Measurements from ENCODE around the gene SV2C. TPM values are rescaled to one million over a fixed set of nuclear protein-coding genes. Genes with fewer than 3 reads are reported as not detected.
"Not testable (repeated sequence)": the region's sequence is repeated elsewhere in the genome, so short reads cannot be mapped to it uniquely, and the experiment has no call there.

The SV2C gene
- total and polyA plus RNA-seq, 9 donors = under 0.01 to 0.09 (median 0.03) TPM; not detected in 1

GRCh38 chr5:76242155-76242554 lies 159.0 kb downstream of the SV2C start:
- WGBS (ENCODE audit: insufficient coverage) = 94% methylated on average over 15 of the region's 22 CpGs
- not testable (repeated sequence) for H3K9me3 ChIP-seq (replicated peaks; ENCODE audit: control insufficient read depth, low read depth, low read length); H3K36me3 ChIP-seq (ENCODE audit: control insufficient read depth, insufficient read depth, low read length)

GRCh38 chr5:76245590-76245989 lies 162.4 kb downstream of the SV2C start:
- Histone ChIP-seq H3K4me1 (ENCODE audit: control insufficient read depth, insufficient read depth, low read length) (no peaks in the 10 kb centered on the region), H3K36me3 (ENCODE audit: control insufficient read depth, insufficient read depth, low read length) (no peaks in the 10 kb centered on the region), H3K27me3 (ENCODE audit: control insufficient read depth, insufficient read depth, low read length) (no peaks in the 10 kb centered on the region), H3K4me3 (ENCODE audit: low read length) (no peak overlapping the region), H3K27ac (ENCODE audit: low read length) (no peak overlapping the region), H3K9me3 (replicated peaks; ENCODE audit: control insufficient read depth, low read depth, low read length) (no peaks in the 10 kb centered on the region)
- no peak for DNase-seq
- no CpG with 5 or more reads among the region's 3 CpGs for WGBS (ENCODE audit: insufficient coverage)

More at GRCh38 chr5:76242155-76242554, 159.0 kb downstream of the SV2C start:
- H3K27me3 ChIP-seq (ENCODE audit: control insufficient read depth, insufficient read depth, low read length); H3K4me1 ChIP-seq (ENCODE audit: control insufficient read depth, insufficient read depth, low read length); DNase-seq; H3K4me3 ChIP-seq (ENCODE audit: low read length); H3K27ac ChIP-seq (ENCODE audit: low read length): not testable (repeated sequence)

GRCh38 chr5:76249621-76250020 lies 166.4 kb downstream of the SV2C start:
- Histone ChIP-seq H3K4me1 (ENCODE audit: control insufficient read depth, insufficient read depth, low read length) (no peaks in the 10 kb centered on the region), H3K4me3 (ENCODE audit: low read length) (no peak overlapping the region), H3K27ac (ENCODE audit: low read length) (no peak overlapping the region), H3K36me3 (ENCODE audit: control insufficient read depth, insufficient read depth, low read length) (no peaks in the 10 kb centered on the region), H3K9me3 (replicated peaks; ENCODE audit: control insufficient read depth, low read depth, low read length) (no peaks in the 10 kb centered on the region), H3K27me3 (ENCODE audit: control insufficient read depth, insufficient read depth, low read length) (no peaks in the 10 kb centered on the region)
- WGBS (ENCODE audit: insufficient coverage) = no CpG with 5 or more reads among the region's 7 CpGs
- no peak for DNase-seq

DNA sequence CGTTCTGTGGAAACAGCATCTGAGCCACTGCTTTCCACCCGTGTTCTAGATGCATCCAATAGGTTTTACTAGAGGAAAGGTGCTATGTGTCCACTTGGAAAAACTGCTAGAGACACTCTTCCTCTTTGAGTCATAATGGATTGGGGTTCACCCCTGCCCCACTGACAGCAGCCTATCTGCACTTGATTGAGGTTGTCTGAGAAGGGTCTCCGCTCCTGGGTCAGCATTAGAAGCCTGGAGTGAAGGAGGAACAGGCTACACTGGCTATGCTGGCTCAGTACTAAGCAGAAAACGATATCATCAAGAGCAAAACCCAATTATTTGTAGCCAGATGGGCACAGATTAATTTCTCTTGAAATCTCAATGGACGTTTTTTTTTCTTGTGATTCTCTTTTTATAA lies 167.3 kb downstream of the SV2C start:
- WGBS (ENCODE audit: insufficient coverage) = no CpG with 5 or more reads among the region's 5 CpGs
- Histone ChIP-seq H3K4me1 (ENCODE audit: control insufficient read depth, insufficient read depth, low read length) (no peaks in the 10 kb centered on the region), H3K9me3 (replicated peaks; ENCODE audit: control insufficient read depth, low read depth, low read length) (no peaks in the 10 kb centered on the region), H3K27me3 (ENCODE audit: control insufficient read depth, insufficient read depth, low read length) (no peaks in the 10 kb centered on the region), H3K27ac (ENCODE audit: low read length) (no peak overlapping the region), H3K4me3 (ENCODE audit: low read length) (no peak overlapping the region), H3K36me3 (ENCODE audit: control insufficient read depth, insufficient read depth, low read length) (no peaks in the 10 kb centered on the region)
- no peak for DNase-seq

GRCh38 chr5:76251656-76252055 lies 168.5 kb downstream of the SV2C start:
- no peaks in the 10 kb centered on the region for H3K9me3 ChIP-seq (replicated peaks; ENCODE audit: control insufficient read depth, low read depth, low read length)
- H3K4me3 ChIP-seq (ENCODE audit: low read length) = no peak overlapping the region
- H3K27ac ChIP-seq (ENCODE audit: low read length) = no peak overlapping the region
- WGBS (ENCODE audit: insufficient coverage) = no CpG with 5 or more reads among the region's 2 CpGs
- peaks cover 4% of the 10 kb centered on the region for H3K4me1 ChIP-seq (ENCODE audit: control insufficient read depth, insufficient read depth, low read length)
- H3K27me3 ChIP-seq (ENCODE audit: control insufficient read depth, insufficient read depth, low read length) = no peaks in the 10 kb centered on the region
- no peak for DNase-seq
- no peaks in the 10 kb centered on the region for H3K36me3 ChIP-seq (ENCODE audit: control insufficient read depth, insufficient read depth, low read length)

DNA sequence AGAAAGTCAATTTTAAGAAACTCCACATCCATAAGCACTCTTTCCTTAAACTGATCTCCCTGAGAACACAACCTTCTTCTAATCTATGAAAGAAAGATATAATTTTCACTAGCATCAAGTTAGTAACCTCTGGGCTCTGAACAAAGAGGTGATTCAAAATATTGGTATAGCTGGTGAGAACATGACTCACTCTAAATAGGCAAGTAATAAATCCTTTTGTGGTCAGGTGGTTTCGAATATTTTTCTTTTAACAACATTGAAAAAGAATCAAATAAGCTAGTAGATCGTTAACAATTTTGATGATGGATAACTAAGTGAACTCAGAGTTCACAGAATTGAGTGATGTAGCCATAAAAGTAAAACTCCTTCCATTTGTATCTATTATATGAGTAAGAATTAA lies 169.3 kb downstream of the SV2C start:
- WGBS (ENCODE audit: insufficient coverage) = no CpG with 5 or more reads among the region's 2 CpGs
- Histone ChIP-seq H3K4me1 (ENCODE audit: control insufficient read depth, insufficient read depth, low read length) (peaks cover 4% of the 10 kb centered on the region), H3K9me3 (replicated peaks; ENCODE audit: control insufficient read depth, low read depth, low read length) (no peaks in the 10 kb centered on the region), H3K36me3 (ENCODE audit: control insufficient read depth, insufficient read depth, low read length) (no peaks in the 10 kb centered on the region), H3K27ac (ENCODE audit: low read length) (no peak overlapping the region), H3K4me3 (ENCODE audit: low read length) (no peak overlapping the region), H3K27me3 (ENCODE audit: control insufficient read depth, insufficient read depth, low read length) (no peaks in the 10 kb centered on the region)
- DNase-seq = no peak

GRCh38 chr5:76256116-76256889 lies 173.1 kb downstream of the SV2C start:
- peaks cover 4% of the 10 kb centered on the region for H3K4me1 ChIP-seq (ENCODE audit: control insufficient read depth, insufficient read depth, low read length)
- peak; percentile 84 for DNase-seq
- no CpG with 5 or more reads among the region's 8 CpGs for WGBS (ENCODE audit: insufficient coverage)
- H3K36me3 ChIP-seq (ENCODE audit: control insufficient read depth, insufficient read depth, low read length) = no peaks in the 10 kb centered on the region
- no peak overlapping the region for H3K4me3 ChIP-seq (ENCODE audit: low read length)
- no peaks in the 10 kb centered on the region for H3K9me3 ChIP-seq (replicated peaks; ENCODE audit: control insufficient read depth, low read depth, low read length)
- H3K27me3 ChIP-seq (ENCODE audit: control insufficient read depth, insufficient read depth, low read length) = no peaks in the 10 kb centered on the region
- no peak overlapping the region for H3K27ac ChIP-seq (ENCODE audit: low read length)

DNA sequence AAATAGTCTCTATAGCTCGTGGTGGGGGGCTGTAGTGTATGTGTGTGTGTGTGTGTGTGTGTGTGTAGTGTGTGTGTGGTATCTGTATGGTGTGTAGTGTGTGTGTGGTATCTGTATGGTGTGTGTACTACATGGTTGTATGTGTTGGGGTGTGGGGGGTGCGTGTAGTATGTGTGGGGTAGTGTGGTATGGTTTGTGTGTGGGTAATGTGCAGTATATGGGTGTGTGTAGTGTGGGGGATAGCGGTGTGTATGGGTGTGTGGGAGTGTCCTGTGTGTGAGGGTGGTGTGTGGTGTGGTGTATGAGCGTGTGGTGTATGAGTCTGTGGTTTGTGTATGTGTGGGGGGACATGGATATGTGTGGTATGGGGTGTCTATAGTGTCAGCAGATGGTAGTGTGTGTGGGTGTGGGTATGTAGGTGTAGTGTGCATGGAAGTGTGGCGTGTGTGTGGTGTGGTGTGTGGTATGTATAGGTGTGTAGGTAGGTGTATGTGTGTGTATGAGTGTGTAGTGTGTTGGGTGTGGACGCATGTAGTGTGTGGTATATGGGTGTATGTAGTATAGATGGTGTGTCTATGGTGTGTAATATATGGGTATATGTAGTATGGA lies 174.1 kb downstream of the SV2C start:
- DNase-seq = no peak
- 84% methylated on average over 5 of the region's 6 CpGs for WGBS (ENCODE audit: insufficient coverage)
- no peaks in the 10 kb centered on the region for H3K9me3 ChIP-seq (replicated peaks; ENCODE audit: control insufficient read depth, low read depth, low read length)
- no peak overlapping the region for H3K4me3 ChIP-seq (ENCODE audit: low read length)
- no peaks in the 10 kb centered on the region for H3K27me3 ChIP-seq (ENCODE audit: control insufficient read depth, insufficient read depth, low read length)
- H3K36me3 ChIP-seq (ENCODE audit: control insufficient read depth, insufficient read depth, low read length) = no peaks in the 10 kb centered on the region
- H3K4me1 ChIP-seq (ENCODE audit: control insufficient read depth, insufficient read depth, low read length) = peaks cover 4% of the 10 kb centered on the region
- no peak overlapping the region for H3K27ac ChIP-seq (ENCODE audit: low read length)

DNA sequence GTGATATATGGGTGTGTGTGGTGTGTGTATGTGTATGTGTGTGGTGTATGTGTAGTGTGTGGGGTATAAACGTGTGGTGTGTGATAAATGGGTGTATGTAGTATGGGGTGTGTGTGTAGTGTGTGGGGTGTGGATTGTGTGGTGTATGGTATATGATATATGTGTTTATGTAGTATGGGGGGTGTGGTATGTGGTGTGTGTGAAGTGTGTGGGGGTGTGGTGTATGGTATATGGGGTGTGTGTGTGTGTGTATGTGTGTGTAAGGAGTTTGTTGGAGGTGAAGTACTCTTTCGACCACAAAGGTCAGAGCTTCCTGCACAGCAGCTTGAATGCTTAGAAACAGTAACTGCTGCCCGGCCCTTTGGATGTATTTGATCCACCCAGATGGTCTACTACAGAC lies 174.7 kb downstream of the SV2C start:
- no peak for DNase-seq
- Histone ChIP-seq H3K4me1 (ENCODE audit: control insufficient read depth, insufficient read depth, low read length) (peaks cover 4% of the 10 kb centered on the region), H3K27me3 (ENCODE audit: control insufficient read depth, insufficient read depth, low read length) (no peaks in the 10 kb centered on the region), H3K4me3 (ENCODE audit: low read length) (no peak overlapping the region), H3K36me3 (ENCODE audit: control insufficient read depth, insufficient read depth, low read length) (no peaks in the 10 kb centered on the region), H3K27ac (ENCODE audit: low read length) (no peak overlapping the region), H3K9me3 (replicated peaks; ENCODE audit: control insufficient read depth, low read depth, low read length) (no peaks in the 10 kb centered on the region)
- 62% methylated on average over 2 of the region's 3 CpGs for WGBS (ENCODE audit: insufficient coverage)

DNA sequence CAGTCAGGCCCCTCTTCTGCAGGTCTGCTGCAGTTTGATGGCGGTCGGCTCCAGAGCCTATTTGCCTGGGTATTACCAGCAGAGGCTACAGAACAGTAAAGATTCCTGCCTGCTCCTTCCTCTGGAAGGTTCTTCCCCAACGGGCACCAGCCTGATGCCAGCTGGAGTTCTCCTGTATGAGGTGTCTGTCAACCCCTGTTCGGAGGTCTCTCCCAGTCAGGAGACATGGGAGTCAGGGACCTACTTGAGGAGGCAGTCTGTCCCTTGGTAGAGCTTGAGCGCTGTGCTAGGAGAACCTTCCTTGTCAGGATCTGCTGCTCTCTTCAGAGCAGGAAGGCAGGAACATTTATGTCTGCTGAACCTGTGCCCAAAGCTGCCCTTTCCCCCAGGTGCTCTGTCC lies 181.5 kb downstream of the SV2C start:
- Histone ChIP-seq H3K4me1 (ENCODE audit: control insufficient read depth, insufficient read depth, low read length) (no peaks in the 10 kb centered on the region), H3K27me3 (ENCODE audit: control insufficient read depth, insufficient read depth, low read length) (no peaks in the 10 kb centered on the region), H3K9me3 (replicated peaks; ENCODE audit: control insufficient read depth, low read depth, low read length) (no peaks in the 10 kb centered on the region), H3K27ac (ENCODE audit: low read length) (no peak overlapping the region), H3K4me3 (ENCODE audit: low read length) (no peak overlapping the region), H3K36me3 (ENCODE audit: control insufficient read depth, insufficient read depth, low read length) (no peaks in the 10 kb centered on the region)
- DNase-seq = no peak
- WGBS (ENCODE audit: insufficient coverage) = 83% methylated on average over 5 of the region's 5 CpGs
